GM23248 (cell line): ENCODE data around the gene LMNTD1. TPM values are rescaled to one million over a fixed set of nuclear protein-coding genes. Genes with fewer than 3 reads are reported as not detected.

Experiments used
- DNase-seq: peaks from one replicate; pipeline ENCODE4 v3.0.0-alpha.2; 2015
- H2AFZ ChIP-seq: fragments of 200-600 bp; sonication (generic); 2 replicates; pipeline ENCODE4 v1.6.1; 2016; ENCODE audit warnings: antibody characterized with exemption
- H3F3A ChIP-seq: fragments of 200-600 bp; sonication (generic); 2 replicates; pipeline ENCODE4 v1.6.1; 2016; ENCODE audit warnings: mild to moderate bottlenecking, antibody characterized with exemption, mixed run types; ENCODE audit not compliant: insufficient read depth
- H3K27ac ChIP-seq: fragments of 200-600 bp; sonication (generic); 2 replicates; pipeline ENCODE4 v1.5.1; 2016; ENCODE audit warnings: mild to moderate bottlenecking
- H3K27me3 ChIP-seq: fragments of 200-600 bp; sonication (generic); replicated peaks from 2 replicates; pipeline ENCODE4 v1.6.1; 2016; ENCODE audit warnings: mild to moderate bottlenecking; ENCODE audit not compliant: insufficient read depth
- H3K36me3 ChIP-seq: fragments of 200-600 bp; sonication (generic); 2 replicates; pipeline ENCODE4 v1.6.1; 2016; ENCODE audit warnings: low read depth, mild to moderate bottlenecking
- H3K4me1 ChIP-seq: fragments of 200-600 bp; sonication (generic); 2 replicates; pipeline ENCODE4 v1.6.1; 2016; ENCODE audit warnings: mild to moderate bottlenecking; ENCODE audit not compliant: insufficient read depth
- H3K4me2 ChIP-seq: fragments of 200-600 bp; sonication (generic); one replicate; pipeline ENCODE4 v1.6.1; 2016; ENCODE audit warnings: mild to moderate bottlenecking; ENCODE audit not compliant: unreplicated experiment
- H3K4me3 ChIP-seq: fragments of 200-600 bp; sonication (generic); 2 replicates; pipeline ENCODE4 v1.5.1; 2016; ENCODE audit warnings: mild to moderate bottlenecking
- H3K79me2 ChIP-seq: fragments of 200-600 bp; sonication (generic); 2 replicates; pipeline ENCODE4 v1.6.1; 2016; ENCODE audit warnings: mild to moderate bottlenecking; ENCODE audit not compliant: insufficient read depth
- H3K9ac ChIP-seq: fragments of 200-600 bp; sonication (generic); 2 replicates; pipeline ENCODE4 v1.6.1; 2016; ENCODE audit warnings: mild to moderate bottlenecking
- H3K9me2 ChIP-seq: fragments of 200-600 bp; sonication (generic); 2 replicates; pipeline ENCODE4 v1.6.1; 2016; ENCODE audit warnings: mixed run types, mild to moderate bottlenecking, moderate library complexity; ENCODE audit not compliant: insufficient read depth
- H3K9me3 ChIP-seq: fragments of 200-600 bp; sonication (generic); one replicate; pipeline ENCODE4 v1.6.1; 2017; ENCODE audit warnings: low read depth
- H4K20me1 ChIP-seq: fragments of 200-600 bp; sonication (generic); 2 replicates; pipeline ENCODE4 v1.6.0; 2016; ENCODE audit not compliant: insufficient read depth
- EZH2 ChIP-seq: fragments of 200-600 bp; sonication (generic); IDR thresholded peaks from 2 replicates; pipeline ENCODE4 v1.6.1; 2018; ENCODE audit warnings: antibody characterized with exemption, mild to moderate bottlenecking; ENCODE audit not compliant: insufficient read depth, poor library complexity, severe bottlenecking
- EZH2phosphoT487 ChIP-seq: fragments of 200-600 bp; sonication (generic); IDR thresholded peaks from 2 replicates; pipeline ENCODE4 v1.6.1; 2018; ENCODE audit warnings: antibody characterized with exemption, moderate library complexity, mild to moderate bottlenecking, low read depth; ENCODE audit not compliant: insufficient read depth
- WGBS, 2 experiments: methylation state at CpG; one replicate each; pipeline ENCODE4 v1.1.6; 2015 to 2017; ENCODE audit warnings: low lambda C conversion rate in 2 of 2, low coverage in 1 of 2; ENCODE audit errors: missing lambda C conversion rate in 2 of 2; 5-methylcytosine and 5-hydroxymethylcytosine counted together
- in situ Hi-C: fragments of 300-500 bp; cut with MboI; formaldehyde crosslinking; loops from 2 replicates; pipeline ENCODE4 v1.15.0; 2020
- polyA plus RNA-seq: library from polyadenylated mRNA; unstranded; fragments of >200 nt; fragmentation: Nextera tagmentation; extraction: Ambion mirVana; gene quantifications from 2 replicates; pipeline ENCODE4 v1.2.1, GENCODE V29; 2016
- total RNA-seq: library from RNA; depleted of rRNA; stranded (reverse); fragments of >200 nt; shearing (Covaris generic); gene quantifications from 2 replicates; pipeline ENCODE4 v1.2.3, GENCODE V29; 2014

The LMNTD1 gene
- total and polyA plus RNA-seq, 2 experiments from 2014 or later: 0.43 to 0.58 TPM

GRCh38 chr12:25592725-25593495 is 39.8 kb upstream of the LMNTD1 start:
- Histone ChIP-seq H4K20me1 (no peaks in the 10 kb centered on the region), H3K9ac (no peak overlapping the region), H3F3A (no peaks in the 10 kb centered on the region), H2AFZ (no peak overlapping the region), H3K27me3 (no peaks in the 10 kb centered on the region), H3K79me2 (no peaks in the 10 kb centered on the region), H3K4me2 (no peak overlapping the region), H3K36me3 (no peaks in the 10 kb centered on the region), H3K9me2 (no peaks in the 10 kb centered on the region), H3K9me3 (no peaks in the 10 kb centered on the region), H3K4me3 (no peak overlapping the region), H3K4me1 (no peaks in the 10 kb centered on the region), H3K27ac (no peak overlapping the region)
- in situ Hi-C loops: no loop called here
- DNase-seq: no peak
- WGBS, 2 experiments: 41 to 48% methylated on average over 3 to 5 of the region's 5 CpGs
- TF ChIP-seq EZH2phosphoT487 (no peak), EZH2 (no peak)

DNA sequence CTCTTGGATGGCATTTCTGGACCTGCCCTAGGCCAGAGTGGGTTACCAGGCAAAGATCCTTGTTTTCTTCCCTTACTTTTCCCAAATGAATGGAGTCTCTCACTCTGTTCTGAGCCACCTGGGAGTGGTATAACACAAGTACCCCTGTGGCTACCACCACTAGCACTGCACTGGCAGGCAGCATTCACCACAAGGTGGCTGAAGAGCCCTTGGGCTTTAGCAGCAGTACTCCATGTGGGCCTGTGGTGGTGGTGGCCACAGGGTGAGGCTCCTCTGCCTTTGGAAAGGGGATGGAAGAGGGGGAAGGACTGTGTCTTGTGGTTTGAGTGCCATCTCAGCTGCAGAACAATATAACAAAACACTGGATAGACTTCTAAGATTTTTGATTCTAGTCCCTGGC is 38.1 kb upstream of the LMNTD1 start:
- H3K9ac ChIP-seq: no peak overlapping the region
- H3K4me3 ChIP-seq: no peak overlapping the region
- no peaks in the 10 kb centered on the region for H3K36me3 ChIP-seq
- no peaks in the 10 kb centered on the region for H3K9me3 ChIP-seq
- peaks cover 5% of the 10 kb centered on the region for H3K4me1 ChIP-seq
- H2AFZ ChIP-seq: no peak overlapping the region
- no peak overlapping the region for H3K27ac ChIP-seq
- no peak for DNase-seq
- no peaks in the 10 kb centered on the region for H3K79me2 ChIP-seq
- H3F3A ChIP-seq: no peaks in the 10 kb centered on the region
- no peak for TF ChIP-seq EZH2
- TF ChIP-seq EZH2phosphoT487: no peak
- H4K20me1 ChIP-seq: no peaks in the 10 kb centered on the region
- in situ Hi-C loops: no loop called here
- H3K9me2 ChIP-seq: no peaks in the 10 kb centered on the region
- H3K4me2 ChIP-seq: no peak overlapping the region
- H3K27me3 ChIP-seq: no peaks in the 10 kb centered on the region

GRCh38 chr12:25590011-25590721 is 37.1 kb upstream of the LMNTD1 start:
- H3K4me1 ChIP-seq: peaks cover 15% of the 10 kb centered on the region
- H3K79me2 ChIP-seq: no peaks in the 10 kb centered on the region
- no peak overlapping the region for H3K27ac ChIP-seq
- TF ChIP-seq EZH2 (no peak), EZH2phosphoT487 (no peak)
- in situ Hi-C loops: no loop called here
- H3K9ac ChIP-seq: no peak overlapping the region
- H3K36me3 ChIP-seq: no peaks in the 10 kb centered on the region
- H3K9me3 ChIP-seq: no peaks in the 10 kb centered on the region
- no peaks in the 10 kb centered on the region for H4K20me1 ChIP-seq
- no peak overlapping the region for H3K4me3 ChIP-seq
- 80 to 83% methylated on average over 5 of the region's 5 CpGs for WGBS, 2 experiments
- peaks cover 9% of the 10 kb centered on the region for H3F3A ChIP-seq
- no peak overlapping the region for H3K4me2 ChIP-seq
- no peaks in the 10 kb centered on the region for H3K27me3 ChIP-seq
- DNase-seq: no peak
- H3K9me2 ChIP-seq: no peaks in the 10 kb centered on the region
- H2AFZ ChIP-seq: no peak overlapping the region

DNA sequence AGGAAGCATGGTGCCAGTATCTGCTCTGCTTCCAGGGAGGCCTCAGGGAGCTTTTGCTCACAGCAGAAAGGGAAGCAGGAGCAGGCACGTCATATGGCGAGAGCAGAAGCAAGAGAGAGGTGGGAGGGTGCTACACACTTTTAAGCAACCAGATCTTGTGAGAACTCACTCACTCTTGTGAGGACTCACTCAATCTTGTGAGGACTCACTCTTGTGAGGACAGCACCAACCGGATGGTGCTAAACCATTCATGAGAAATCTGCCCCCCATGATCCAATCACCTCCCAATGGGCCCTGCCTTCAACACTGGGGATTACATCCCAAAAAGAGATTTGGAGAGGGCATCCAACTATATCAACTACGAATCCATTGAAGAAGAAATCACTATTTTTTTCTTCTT is 34.3 kb upstream of the LMNTD1 start:
- Histone ChIP-seq H3K4me2 (no peak overlapping the region), H3F3A (peaks cover 19% of the 10 kb centered on the region), H3K27me3 (no peaks in the 10 kb centered on the region), H2AFZ (no peak overlapping the region), H3K27ac (no peak overlapping the region), H3K9me3 (no peaks in the 10 kb centered on the region), H3K36me3 (no peaks in the 10 kb centered on the region), H3K4me1 (peaks cover 25% of the 10 kb centered on the region), H3K9ac (no peak overlapping the region), H4K20me1 (no peaks in the 10 kb centered on the region), H3K79me2 (no peaks in the 10 kb centered on the region), H3K9me2 (no peaks in the 10 kb centered on the region), H3K4me3 (no peak overlapping the region)
- 86 to 87% methylated on average over 4 of the region's 4 CpGs for WGBS, 2 experiments
- no peak for TF ChIP-seq EZH2
- no peak for TF ChIP-seq EZH2phosphoT487
- in situ Hi-C loops: no loop called here
- DNase-seq: no peak
